Neural cell (in vitro differentiated cells): Measurements from ENCODE around the gene TYW5. TPM values are rescaled to one million over a fixed set of nuclear protein-coding genes. Genes with fewer than 3 reads are reported as not detected.

ENCODE experiments used
- H2AFZ ChIP-seq: fragments of 200-600, 300-800 bp; sonication (generic), shearing (Covaris generic); 2 replicates; pipeline ENCODE4 v1.6.0; 2014; ENCODE audit warnings: low read depth, mild to moderate bottlenecking, antibody characterized with exemption, low read length, moderate library complexity
- H3F3A ChIP-seq: fragments of 200-600 bp; shearing (Covaris generic); 2 replicates; pipeline ENCODE4 v1.6.1; 2016; ENCODE audit warnings: mild to moderate bottlenecking, moderate library complexity, mixed read lengths, antibody characterized with exemption, low read length; ENCODE audit not compliant: insufficient read depth, poor library complexity, severe bottlenecking
- H3K27ac ChIP-seq: fragments of 200-600, 300-800 bp; sonication (generic), shearing (Covaris generic); 2 replicates; pipeline ENCODE4 v1.5.1; 2014; ENCODE audit warnings: mild to moderate bottlenecking, low read length, moderate library complexity
- H3K27me3 ChIP-seq: fragments of 300-800, 200-600 bp; sonication (generic), shearing (Covaris generic); 2 replicates; pipeline ENCODE4 v1.6.0; 2014; ENCODE audit warnings: mild to moderate bottlenecking, low read depth, low read length, moderate library complexity; ENCODE audit not compliant: insufficient read depth
- H3K36me3 ChIP-seq: fragments of 300-800, 200-600 bp; sonication (generic), shearing (Covaris generic); 2 replicates; pipeline ENCODE4 v1.5.1; 2014; ENCODE audit warnings: mild to moderate bottlenecking, antibody characterized with exemption, low read length, moderate library complexity; ENCODE audit not compliant: insufficient read depth
- H3K4me2 ChIP-seq: fragments of 300-800, 200-600 bp; sonication (generic), shearing (Covaris generic); 2 replicates; pipeline ENCODE4 v1.6.0; 2014; ENCODE audit warnings: mild to moderate bottlenecking, low read length
- H3K4me3 ChIP-seq: fragments of 300-800, 200-600 bp; sonication (generic), shearing (Covaris generic); 2 replicates; pipeline ENCODE4 v1.5.1; 2014; ENCODE audit warnings: mild to moderate bottlenecking, low read length, moderate library complexity
- H3K79me2 ChIP-seq: fragments of 200-600 bp; shearing (Covaris generic); replicated peaks from 2 replicates; pipeline ENCODE4 v1.6.0; 2014; ENCODE audit warnings: mild to moderate bottlenecking, low read length, moderate library complexity; ENCODE audit not compliant: insufficient read depth
- H3K9ac ChIP-seq: fragments of 300-800, 200-600 bp; sonication (generic), shearing (Covaris generic); 2 replicates; pipeline ENCODE4 v1.6.1; 2016; ENCODE audit warnings: mild to moderate bottlenecking, low read length, mixed read lengths
- H3K9me2 ChIP-seq: fragments of 200-600 bp; shearing (Covaris generic); 2 replicates; pipeline ENCODE4 v1.6.1; 2016; ENCODE audit warnings: mild to moderate bottlenecking, low read length, mixed read lengths; ENCODE audit not compliant: insufficient read depth
- H3K9me3 ChIP-seq: fragments of 200-600, 300-800 bp; sonication (generic), shearing (Covaris generic); 2 replicates; pipeline ENCODE4 v1.6.1; 2016; ENCODE audit warnings: mild to moderate bottlenecking, mixed run types, low read length, moderate library complexity, mixed read lengths
- H4K20me1 ChIP-seq: fragments of 200-600 bp; shearing (Covaris generic); 2 replicates; pipeline ENCODE4 v1.6.1; 2016; ENCODE audit warnings: mild to moderate bottlenecking, mixed run types; ENCODE audit not compliant: insufficient read depth
- EP300 ChIP-seq: fragments of 450-650 bp; conservative IDR thresholded peaks from 2 replicates; pipeline ENCODE4 v1.6.1; 2014; ENCODE audit warnings: antibody characterized with exemption, mild to moderate bottlenecking, moderate library complexity; ENCODE audit not compliant: poor library complexity, severe bottlenecking
- EZH2 ChIP-seq: fragments of 200-600, 300-800 bp; shearing (Covaris generic), sonication (generic); IDR thresholded peaks from 2 replicates; pipeline ENCODE4 v1.6.1; 2014; ENCODE audit warnings: antibody characterized with exemption, low read length, borderline replicate concordance, mild to moderate bottlenecking; ENCODE audit not compliant: insufficient read depth, poor library complexity, severe bottlenecking
- MXI1 ChIP-seq: fragments of 450-650 bp; conservative IDR thresholded peaks from 2 replicates; pipeline ENCODE4 v1.6.1; 2014; ENCODE audit warnings: antibody characterized with exemption, mild to moderate bottlenecking; ENCODE audit not compliant: poor library complexity, severe bottlenecking
- POLR2AphosphoS5 ChIP-seq: IDR thresholded peaks from 2 replicates; pipeline ENCODE4 v1.6.1; 2012
- RAD21 ChIP-seq: fragments of 450-650 bp; conservative IDR thresholded peaks from 2 replicates; pipeline ENCODE4 v1.6.1; 2014; ENCODE audit warnings: antibody characterized with exemption, mild to moderate bottlenecking, moderate library complexity
- SMC3 ChIP-seq: fragments of 450-650 bp; conservative IDR thresholded peaks from 2 replicates; pipeline ENCODE4 v1.6.1; 2014; ENCODE audit warnings: antibody characterized with exemption, mild to moderate bottlenecking, moderate library complexity; ENCODE audit not compliant: poor library complexity
- polyA plus RNA-seq: library from polyadenylated mRNA; depleted of rRNA; stranded (reverse); fragments of >200 nt; gene quantifications from 2 replicates; pipeline ENCODE4 v1.2.3, GENCODE V29; 2014
- TF ChIP-seq, protein P1 (sequence below): fragments of 450-650 bp; IDR thresholded peaks from 2 replicates; pipeline ENCODE4 v1.5.1; 2014; ENCODE audit warnings: antibody characterized with exemption, mild to moderate bottlenecking, moderate library complexity; ENCODE audit not compliant: poor library complexity, severe bottlenecking
- TF ChIP-seq, protein P2 (sequence below): IDR thresholded peaks from 2 replicates; pipeline ENCODE4 v1.6.1; 2012; ENCODE audit warnings: borderline replicate concordance

TYW5 gene
- polyA plus RNA-seq, 1 donor from 2014 or later: 15.2 TPM

DNA sequence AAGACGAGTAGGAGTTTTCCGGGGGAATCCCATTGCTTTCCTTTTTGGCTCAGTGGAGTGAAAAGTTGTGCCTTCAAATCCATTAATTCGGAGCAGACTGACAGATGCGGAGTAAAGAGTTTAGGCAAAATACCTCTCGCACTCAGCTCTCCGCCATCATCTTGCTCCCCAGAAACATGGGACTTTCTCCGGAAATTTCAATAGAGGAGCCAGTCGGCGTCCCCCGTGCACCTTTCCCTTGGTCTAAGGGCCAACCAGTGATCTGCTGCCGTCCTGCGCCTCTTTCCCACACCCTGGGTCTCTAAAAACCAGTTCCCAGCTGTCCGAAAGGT lies 318 bp downstream of the TYW5 start:
- H3K79me2 ChIP-seq: peaks cover 45% of the 10 kb centered on the region
- H3K27ac ChIP-seq: peak overlapping the region; percentile 87
- peak overlapping the region; percentile 72 for H3K4me2 ChIP-seq
- H3K9me3 ChIP-seq: no peaks in the 10 kb centered on the region
- H3K9ac ChIP-seq: peak overlapping the region; percentile 83
- no peaks in the 10 kb centered on the region for H3K27me3 ChIP-seq
- TF ChIP-seq, protein P1, sequence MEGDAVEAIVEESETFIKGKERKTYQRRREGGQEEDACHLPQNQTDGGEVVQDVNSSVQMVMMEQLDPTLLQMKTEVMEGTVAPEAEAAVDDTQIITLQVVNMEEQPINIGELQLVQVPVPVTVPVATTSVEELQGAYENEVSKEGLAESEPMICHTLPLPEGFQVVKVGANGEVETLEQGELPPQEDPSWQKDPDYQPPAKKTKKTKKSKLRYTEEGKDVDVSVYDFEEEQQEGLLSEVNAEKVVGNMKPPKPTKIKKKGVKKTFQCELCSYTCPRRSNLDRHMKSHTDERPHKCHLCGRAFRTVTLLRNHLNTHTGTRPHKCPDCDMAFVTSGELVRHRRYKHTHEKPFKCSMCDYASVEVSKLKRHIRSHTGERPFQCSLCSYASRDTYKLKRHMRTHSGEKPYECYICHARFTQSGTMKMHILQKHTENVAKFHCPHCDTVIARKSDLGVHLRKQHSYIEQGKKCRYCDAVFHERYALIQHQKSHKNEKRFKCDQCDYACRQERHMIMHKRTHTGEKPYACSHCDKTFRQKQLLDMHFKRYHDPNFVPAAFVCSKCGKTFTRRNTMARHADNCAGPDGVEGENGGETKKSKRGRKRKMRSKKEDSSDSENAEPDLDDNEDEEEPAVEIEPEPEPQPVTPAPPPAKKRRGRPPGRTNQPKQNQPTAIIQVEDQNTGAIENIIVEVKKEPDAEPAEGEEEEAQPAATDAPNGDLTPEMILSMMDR: no peak
- TF ChIP-seq SMC3 (no peak), EZH2 (no peak), MXI1 (no peak), RAD21 (no peak)
- TF ChIP-seq, protein P2, sequence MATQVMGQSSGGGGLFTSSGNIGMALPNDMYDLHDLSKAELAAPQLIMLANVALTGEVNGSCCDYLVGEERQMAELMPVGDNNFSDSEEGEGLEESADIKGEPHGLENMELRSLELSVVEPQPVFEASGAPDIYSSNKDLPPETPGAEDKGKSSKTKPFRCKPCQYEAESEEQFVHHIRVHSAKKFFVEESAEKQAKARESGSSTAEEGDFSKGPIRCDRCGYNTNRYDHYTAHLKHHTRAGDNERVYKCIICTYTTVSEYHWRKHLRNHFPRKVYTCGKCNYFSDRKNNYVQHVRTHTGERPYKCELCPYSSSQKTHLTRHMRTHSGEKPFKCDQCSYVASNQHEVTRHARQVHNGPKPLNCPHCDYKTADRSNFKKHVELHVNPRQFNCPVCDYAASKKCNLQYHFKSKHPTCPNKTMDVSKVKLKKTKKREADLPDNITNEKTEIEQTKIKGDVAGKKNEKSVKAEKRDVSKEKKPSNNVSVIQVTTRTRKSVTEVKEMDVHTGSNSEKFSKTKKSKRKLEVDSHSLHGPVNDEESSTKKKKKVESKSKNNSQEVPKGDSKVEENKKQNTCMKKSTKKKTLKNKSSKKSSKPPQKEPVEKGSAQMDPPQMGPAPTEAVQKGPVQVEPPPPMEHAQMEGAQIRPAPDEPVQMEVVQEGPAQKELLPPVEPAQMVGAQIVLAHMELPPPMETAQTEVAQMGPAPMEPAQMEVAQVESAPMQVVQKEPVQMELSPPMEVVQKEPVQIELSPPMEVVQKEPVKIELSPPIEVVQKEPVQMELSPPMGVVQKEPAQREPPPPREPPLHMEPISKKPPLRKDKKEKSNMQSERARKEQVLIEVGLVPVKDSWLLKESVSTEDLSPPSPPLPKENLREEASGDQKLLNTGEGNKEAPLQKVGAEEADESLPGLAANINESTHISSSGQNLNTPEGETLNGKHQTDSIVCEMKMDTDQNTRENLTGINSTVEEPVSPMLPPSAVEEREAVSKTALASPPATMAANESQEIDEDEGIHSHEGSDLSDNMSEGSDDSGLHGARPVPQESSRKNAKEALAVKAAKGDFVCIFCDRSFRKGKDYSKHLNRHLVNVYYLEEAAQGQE: no peak
- peak overlapping the region; percentile 66 for H2AFZ ChIP-seq
- peaks cover 5% of the 10 kb centered on the region for H3K36me3 ChIP-seq
- H3K4me3 ChIP-seq: peak overlapping the region; percentile 88
- no peaks in the 10 kb centered on the region for H3K9me2 ChIP-seq
- no peaks in the 10 kb centered on the region for H3F3A ChIP-seq
- H4K20me1 ChIP-seq: no peaks in the 10 kb centered on the region

DNA sequence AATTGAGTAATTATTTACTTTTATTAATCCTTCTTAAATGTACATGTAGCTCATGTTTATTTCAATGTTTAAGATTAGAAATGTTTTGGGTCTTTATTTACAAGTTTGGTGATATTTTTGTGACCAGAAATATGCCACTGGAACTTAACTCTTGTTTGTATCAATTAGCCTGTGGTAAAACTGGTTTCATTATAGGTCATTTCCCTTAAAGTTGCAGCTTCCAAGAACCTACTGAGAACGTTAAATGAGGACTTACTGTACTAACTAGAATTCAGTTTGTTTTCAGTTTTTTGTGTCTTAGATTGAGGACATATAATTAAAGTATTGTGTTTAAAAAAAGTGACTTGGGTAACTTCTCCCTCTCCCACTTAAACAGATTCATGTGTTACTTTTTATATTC lies 4.3 kb downstream of the TYW5 start:
- Histone ChIP-seq H2AFZ (no peak overlapping the region), H3F3A (no peaks in the 10 kb centered on the region), H3K4me3 (no peak overlapping the region), H3K4me2 (no peak overlapping the region), H3K36me3 (peaks cover 4% of the 10 kb centered on the region), H3K9ac (no peak overlapping the region), H3K9me3 (no peaks in the 10 kb centered on the region), H4K20me1 (no peaks in the 10 kb centered on the region), H3K27ac (no peak overlapping the region), H3K9me2 (no peaks in the 10 kb centered on the region), H3K27me3 (no peaks in the 10 kb centered on the region), H3K79me2 (peaks cover 28% of the 10 kb centered on the region)
- TF ChIP-seq, protein P1: no peak
- TF ChIP-seq, protein P2: no peak
- TF ChIP-seq EP300: no peak
- TF ChIP-seq POLR2AphosphoS5: no peak
- no peak for TF ChIP-seq MXI1
